Choroid plexus epithelial cell (primary cell): ENCODE data around the gene IARS2.

Source experiments
- DNase-seq: peaks from one replicate; pipeline ENCODE4 v3.0.0-alpha.2; 2010; ENCODE audit warnings: low read depth
- H3K4me3 ChIP-seq: 2 replicates; pipeline ENCODE4 v1.5.1; 2011; ENCODE audit warnings: low read depth, mild to moderate bottlenecking, control low read depth, low read length, moderate library complexity
- CTCF ChIP-seq: conservative IDR thresholded peaks from 2 replicates; pipeline ENCODE4 v1.5.1; 2011; ENCODE audit warnings: low read depth, mild to moderate bottlenecking, control low read depth, inconsistent platforms, low read length, moderate library complexity

The IARS2 gene

GRCh38 chr1:220119043-220119512 lies 25.1 kb downstream of the IARS2 start:
- no peak for TF ChIP-seq CTCF
- DNase-seq, result peak; percentile 21
- no peak overlapping the region for H3K4me3 ChIP-seq

GRCh38 chr1:220121791-220122530 lies 28.0 kb downstream of the IARS2 start:
- DNase-seq, result no peak
- TF ChIP-seq CTCF, result no peak
- no peak overlapping the region for H3K4me3 ChIP-seq

GRCh38 chr1:220123066-220123465 lies 29.1 kb downstream of the IARS2 start:
- DNase-seq, result no peak
- H3K4me3 ChIP-seq, result no peak overlapping the region
- TF ChIP-seq CTCF, result no peak

GRCh38 chr1:220123889-220124288 lies 30.0 kb downstream of the IARS2 start:
- no peak for DNase-seq
- peak; percentile 53 for TF ChIP-seq CTCF
- no peak overlapping the region for H3K4me3 ChIP-seq

- TF ChIP-seq CTCF, result no peak
- peak; percentile 73 for DNase-seq
- H3K4me3 ChIP-seq, result no peak overlapping the region
These were observed 30.6 kb downstream of the IARS2 start for GRCh38 chr1:220124542-220124941.

GRCh38 chr1:220127076-220127475 lies 33.1 kb downstream of the IARS2 start:
- H3K4me3 ChIP-seq, result no peak overlapping the region
- TF ChIP-seq CTCF, result no peak
- no peak for DNase-seq
